GM12878 (cell line): ENCODE results near the gene GPR108.

Source experiments
- CTCF ChIP-seq, 3 experiments: IDR thresholded peaks in 2 of 3; conservative IDR thresholded peaks in 1 of 3; 2 replicates each; pipeline ENCODE4 v1.5.1; 2011; ENCODE audit warnings: low read depth in 3 of 3, low read length in 3 of 3, mild to moderate bottlenecking in 3 of 3, control low read depth in 2 of 3, moderate library complexity in 2 of 3, inconsistent platforms in 1 of 3, mixed read lengths in 1 of 3; ENCODE audit not compliant: control insufficient read depth in 2 of 3, insufficient read depth in 1 of 3; ENCODE audit errors: extremely low read depth in 1 of 3
- FOS ChIP-seq: IDR thresholded peaks from 3 replicates; pipeline ENCODE4 v1.6.1; 2011; ENCODE audit warnings: borderline replicate concordance; ENCODE audit not compliant: insufficient read length; ENCODE audit errors: extremely low read depth
- MAX ChIP-seq: IDR thresholded peaks from 2 replicates; pipeline ENCODE4 v1.6.1; 2012; ENCODE audit warnings: low read depth, low read length, improper control_type of control experiment
- NKRF ChIP-seq: fragments of 450-650 bp; conservative IDR thresholded peaks from 2 replicates; pipeline ENCODE4 v1.6.1; 2017; ENCODE audit warnings: mild to moderate bottlenecking, moderate library complexity
- POLR2AphosphoS5 ChIP-seq: IDR thresholded peaks from 2 replicates; pipeline ENCODE4 v1.6.1; 2011; ENCODE audit warnings: mild to moderate bottlenecking, low read length, inconsistent platforms
- SMC3 ChIP-seq: IDR thresholded peaks from 2 replicates; pipeline ENCODE4 v1.6.1; 2011; ENCODE audit warnings: low read length, improper control_type of control experiment, borderline replicate concordance
- TAF1 ChIP-seq: IDR thresholded peaks from 2 replicates; pipeline ENCODE4 v1.6.1; 2011; ENCODE audit warnings: mild to moderate bottlenecking, low read depth, low read length, borderline replicate concordance

- TF ChIP-seq POLR2AphosphoS5 (no peak), MAX (no peak), SMC3 (no peak), NKRF (no peak), TAF1 (no peak), FOS (no peak), CTCF (IDR thresholded peaks at IDR 0.05 in 2 of 3, conservative IDR thresholded peaks at IDR 0.05 in 1 of 3; ENCODE audit: control insufficient read depth in 2 of 3, extremely low read depth in 1 of 3, insufficient read depth in 1 of 3, low read depth in 3 of 3, low read length in 3 of 3) (no peak)
These were observed 30.2 kb downstream of the GPR108 start for GRCh38 chr19:6707011-6707657.
